Endometrium (tissue), 2 donors: ENCODE results near the gene LATS1.
"Not testable (repeated sequence)": the region's sequence is repeated elsewhere in the genome, so short reads cannot be mapped to it uniquely, and the experiment has no call there.

ENCODE experiments used
- FAIRE-seq: peaks from 2 replicates; lab custom pipeline; 2012; peaks lifted over from hg19 to GRCh38; lab: Jason Lieb, UNC
- donor health status: control.
- donor health status: control.

LATS1 gene

DNA sequence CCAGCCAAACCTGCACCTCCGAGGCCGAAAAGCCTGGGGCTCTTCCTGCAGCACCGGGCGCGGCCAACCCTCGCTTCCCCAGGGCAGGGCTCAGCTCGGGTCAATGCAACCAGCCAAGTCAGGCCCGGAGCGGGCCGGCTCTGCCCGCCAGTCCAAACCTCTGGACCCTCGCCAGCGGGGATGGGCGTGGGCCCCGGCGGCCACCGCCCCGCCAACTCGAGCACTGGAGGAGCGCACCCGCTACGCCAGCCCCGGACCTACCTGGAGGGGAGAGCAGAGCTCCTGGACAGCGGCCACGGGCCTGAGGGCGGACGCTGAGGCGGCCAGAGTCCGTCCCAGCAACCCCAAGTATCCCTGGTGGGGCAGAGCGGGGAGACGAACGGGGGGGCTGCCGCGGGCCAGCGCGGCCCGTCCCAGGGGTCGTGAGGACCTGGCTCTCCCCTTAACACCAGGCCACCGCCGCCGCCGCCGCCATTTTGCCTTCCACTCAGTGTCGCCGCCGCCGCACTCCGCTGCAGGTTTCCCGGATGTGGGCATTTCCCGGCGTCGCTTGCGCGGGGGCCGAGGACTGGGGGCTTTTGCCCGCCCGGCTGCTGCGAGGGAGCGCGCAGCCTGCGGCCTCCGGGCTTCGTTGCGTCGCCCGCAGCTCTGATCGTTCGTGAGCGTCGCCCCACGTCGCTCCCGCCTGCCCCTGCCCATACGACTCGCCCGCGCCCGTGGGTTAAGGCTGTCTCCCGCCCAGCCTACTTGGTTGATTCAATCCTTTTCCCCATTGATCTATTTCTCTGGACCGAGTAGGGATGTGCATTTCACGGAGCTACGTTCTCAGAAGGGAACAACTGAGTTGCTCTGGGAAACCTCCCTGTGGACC is at the start of gene LATS1:
LATS1 (minus strand) TSS at position 514 of the 871 bp plus-strand sequence. CDS start 15,975 bp downstream, outside the sequence.
- no peak for FAIRE-seq

GRCh38 chr6:149766156-149766769 is 48.4 kb upstream of the LATS1 start:
- no peak for FAIRE-seq

DNA sequence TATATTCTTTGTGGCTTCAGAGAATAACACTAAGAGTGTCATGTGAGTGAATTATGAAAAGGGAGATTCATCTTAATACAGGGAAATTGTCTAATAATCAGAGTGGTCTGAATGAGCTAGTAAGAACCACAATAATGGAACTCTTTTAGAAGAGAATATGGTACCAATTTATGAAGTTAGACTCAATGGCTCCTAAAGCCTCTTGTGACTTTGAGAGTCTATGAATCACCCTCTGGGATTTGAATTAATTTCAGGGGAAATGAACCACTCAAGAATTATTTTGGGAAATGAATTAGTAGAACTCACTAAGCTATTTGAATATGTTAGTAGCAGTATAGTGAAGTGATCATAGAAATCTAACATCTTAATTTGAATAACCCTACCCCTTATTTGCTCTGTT is 46.0 kb upstream of the LATS1 start:
- FAIRE-seq, result no peak

- no peak for FAIRE-seq
Observed at GRCh38 chr6:149761438-149761837, 43.5 kb upstream of the LATS1 start.

- FAIRE-seq, result no peak
Observed at GRCh38 chr6:149756261-149756636, 38.3 kb upstream of the LATS1 start.

GRCh38 chr6:149755300-149756260 is 37.7 kb upstream of the LATS1 start:
- no peak for FAIRE-seq

DNA sequence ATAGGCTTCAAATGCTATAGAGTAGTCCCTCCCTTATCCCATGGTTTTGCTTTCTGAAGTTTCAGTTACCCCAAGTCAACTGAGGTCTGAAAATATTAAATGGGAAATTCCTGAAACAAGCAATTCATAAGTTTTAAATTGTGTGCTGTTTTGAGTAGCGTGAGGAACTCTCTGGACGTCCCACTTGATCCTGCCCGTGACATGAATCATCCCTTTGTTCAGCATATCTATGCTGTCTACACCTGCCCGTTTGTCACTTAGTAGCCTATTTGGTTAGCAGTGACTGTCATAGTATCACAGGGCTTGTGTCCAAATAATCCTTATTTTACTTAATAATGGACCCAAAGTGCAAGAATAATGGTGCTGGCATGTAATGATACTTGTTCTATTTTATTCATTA is 36.6 kb upstream of the LATS1 start:
- no peak for FAIRE-seq

- FAIRE-seq, result not testable (repeated sequence)
Observed at GRCh38 chr6:149753374-149753637, 35.4 kb upstream of the LATS1 start.

DNA sequence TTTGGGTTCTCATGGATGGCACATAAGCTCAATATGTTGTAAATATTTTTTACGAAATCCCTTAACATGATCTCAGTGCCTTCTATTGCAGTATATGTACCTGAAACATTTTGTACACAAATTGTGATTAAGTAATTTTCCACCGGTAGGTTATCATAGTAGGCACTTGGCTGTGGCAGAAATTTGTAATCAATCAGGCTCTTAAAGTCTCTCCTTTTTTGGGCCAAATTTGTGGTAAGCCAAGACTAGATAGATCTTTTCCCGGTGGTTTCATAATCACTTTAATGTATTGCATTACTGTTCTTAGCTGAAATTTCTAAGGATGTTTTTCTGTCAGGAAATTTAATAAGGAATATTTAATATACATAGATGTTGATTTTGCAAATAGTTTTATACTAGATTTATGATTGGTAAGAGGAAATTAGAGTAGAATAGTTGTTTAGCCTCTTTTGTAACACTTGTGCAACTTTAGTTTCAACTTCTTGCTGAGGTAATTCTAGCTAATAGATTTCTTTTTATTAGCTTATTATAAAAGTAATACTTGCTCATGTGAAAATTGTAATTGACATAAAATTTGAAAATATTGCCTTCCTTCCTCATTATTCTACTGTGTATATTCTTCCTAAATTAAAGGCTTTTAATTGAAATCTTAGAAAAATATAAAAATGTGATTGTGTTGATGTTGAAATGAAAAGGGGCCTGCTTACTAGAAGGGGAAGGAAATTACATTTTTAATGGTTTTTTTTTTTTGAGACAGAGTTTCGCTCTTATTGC is 34.9 kb upstream of the LATS1 start:
- no peak for FAIRE-seq

DNA sequence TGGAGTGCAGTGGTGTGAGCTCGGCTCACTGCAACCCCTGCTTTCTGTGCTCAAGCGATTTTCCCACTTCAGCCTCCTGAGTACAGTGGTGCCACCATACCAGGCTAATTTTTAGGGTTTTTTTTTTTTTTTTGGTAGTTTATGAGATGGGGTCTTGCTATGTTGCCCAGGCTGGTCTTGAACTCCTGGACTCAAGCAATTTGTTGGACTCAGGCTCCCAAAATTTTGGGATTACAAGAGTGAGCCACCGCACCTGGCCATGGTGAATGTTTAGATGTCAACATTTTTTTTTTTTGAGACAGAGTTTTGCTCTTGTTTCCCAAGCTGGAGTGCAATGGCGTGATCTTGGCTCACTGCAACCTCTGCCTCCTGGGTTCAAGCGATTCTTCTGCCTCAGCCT is 34.0 kb upstream of the LATS1 start:
- FAIRE-seq, result not testable (repeated sequence)

DNA sequence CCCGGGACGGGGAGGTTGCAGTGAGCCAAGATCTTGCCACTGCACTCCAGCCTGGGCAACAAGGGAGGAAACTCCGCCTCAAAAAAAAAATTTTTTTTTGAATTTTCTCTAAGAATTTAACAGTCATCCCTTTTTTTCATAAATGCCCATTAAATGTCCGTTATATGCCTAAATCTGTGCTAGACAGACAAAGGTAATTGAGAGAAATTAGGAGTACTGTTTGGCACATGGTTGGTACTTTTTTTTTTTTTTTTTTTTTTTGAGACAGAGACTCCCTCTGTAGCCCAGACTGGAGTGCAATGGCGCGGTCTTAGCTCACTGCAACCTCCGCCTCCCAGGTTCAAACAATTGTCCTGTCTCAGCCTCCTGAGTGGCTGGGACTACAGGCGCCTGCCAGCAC is 33.3 kb upstream of the LATS1 start:
- FAIRE-seq, result no peak

- no peak for FAIRE-seq
Observed at GRCh38 chr6:149750136-149750609, 32.3 kb upstream of the LATS1 start.

DNA sequence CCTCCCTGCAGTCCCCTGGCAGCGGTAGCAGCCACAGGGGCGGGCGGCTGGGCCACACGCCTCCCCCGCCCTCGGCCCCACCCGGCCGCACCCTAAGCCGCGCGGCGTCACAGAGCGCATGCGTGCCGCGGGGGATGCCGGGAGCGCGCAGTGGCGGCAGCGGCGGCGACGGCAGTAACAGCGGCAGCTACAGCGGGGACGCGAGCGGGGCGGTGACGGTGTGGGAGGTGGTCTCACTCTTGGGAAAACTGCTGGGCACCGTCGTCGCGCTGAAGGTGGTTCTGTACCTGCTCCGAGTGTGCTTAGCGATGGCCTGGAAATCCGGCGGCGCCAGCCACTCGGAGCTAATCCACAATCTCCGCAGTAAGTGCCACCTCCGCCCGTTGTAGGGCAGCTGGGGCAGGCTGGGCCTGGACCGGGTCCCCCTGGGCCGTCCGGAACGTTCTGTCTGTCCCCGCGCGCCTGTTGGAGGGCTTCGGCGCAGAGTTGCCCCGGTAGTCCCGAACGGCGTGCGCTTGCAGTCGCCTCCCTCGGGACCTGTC is 31.8 kb upstream of the LATS1 start, which contains the start of gene PCMT1:
PCMT1 (plus strand) TSS at position 148 of the 542 bp plus-strand sequence; CDS start at position 309, 161 bp downstream.
- FAIRE-seq, result no peak

DNA sequence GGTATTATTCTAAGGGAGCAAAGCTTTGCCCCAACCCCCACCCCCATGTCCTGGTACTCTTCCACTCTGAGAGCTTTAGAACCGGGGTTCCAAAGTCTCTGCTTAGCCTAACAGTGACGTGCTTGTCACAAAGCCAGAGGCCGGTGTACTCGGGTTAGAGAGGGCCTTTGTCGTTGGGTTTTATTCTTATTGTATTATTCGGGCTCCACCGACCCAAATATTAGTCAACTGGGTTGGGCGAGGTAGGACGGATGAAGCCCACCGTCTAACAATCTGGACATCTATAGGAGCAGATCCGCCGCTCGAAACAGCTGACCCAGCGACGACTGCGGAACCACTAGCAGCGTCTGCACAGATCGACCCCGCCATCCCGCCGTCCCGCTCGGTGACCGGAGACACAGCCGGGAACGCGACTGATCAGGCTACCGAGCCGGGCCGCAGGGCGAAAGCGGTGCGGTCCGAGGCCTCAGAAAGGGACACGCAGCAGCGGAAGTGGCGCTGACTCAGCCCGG is 31.2 kb upstream of the LATS1 start:
- FAIRE-seq, result not testable (repeated sequence)

GRCh38 chr6:149746147-149746946 is 28.4 kb upstream of the LATS1 start, which contains the start of gene NUP43:
NUP43 (minus strand) TSS chr6:149746529; CDS start chr6:149746495, 34 bp downstream.
- no peak for FAIRE-seq

GRCh38 chr6:149745252-149745651 is 27.4 kb upstream of the LATS1 start:
- FAIRE-seq, result not testable (repeated sequence)

GRCh38 chr6:149734915-149735314 is 17.0 kb upstream of the LATS1 start:
- FAIRE-seq, result no peak

GRCh38 chr6:149733089-149733720 is 15.3 kb upstream of the LATS1 start:
- no peak for FAIRE-seq

DNA sequence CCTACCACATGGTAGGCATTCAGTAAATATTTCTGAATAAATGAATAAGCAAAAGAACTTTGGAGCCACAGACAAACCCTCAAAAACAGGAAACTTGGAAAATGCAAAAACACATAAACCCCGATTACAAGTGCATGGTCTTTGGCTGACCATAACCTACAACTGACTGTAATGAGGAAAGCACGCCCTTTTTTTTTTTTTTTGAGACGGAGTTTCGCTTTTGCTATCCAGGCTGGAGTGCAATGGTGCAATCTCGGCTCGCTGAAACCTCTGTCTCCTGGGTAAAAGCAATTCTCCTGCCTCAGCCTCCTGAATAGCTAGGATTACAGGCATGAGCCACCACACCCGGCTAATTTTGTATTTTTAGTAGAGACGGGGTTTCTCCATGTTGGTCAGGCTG is 11.9 kb upstream of the LATS1 start:
- no peak for FAIRE-seq
